ENCODE data around the gene SIGLEC9.

Gene SIGLEC9

GRCh38 chr19:51124729-51125128, at the start of gene SIGLEC9:
SIGLEC9 (plus strand) TSS chr19:51124906; CDS start chr19:51124975, 69 bp downstream.
- no peak for DNase-seq (ENCODE audit: low read depth in 3 of 3)

GRCh38 chr19:51075998-51076397, 48.7 kb upstream of the SIGLEC9 start:
- DNase-seq (ENCODE audit: low read depth in 3 of 3): no peak

- DNase-seq (ENCODE audit: low read depth in 3 of 3): no peak
Measured at GRCh38 chr19:51076631-51077213, 48.0 kb upstream of the SIGLEC9 start.

- no peak for DNase-seq (ENCODE audit: low read depth in 3 of 3)
Measured at GRCh38 chr19:51078104-51078503, 46.6 kb upstream of the SIGLEC9 start.

- no peak for DNase-seq (ENCODE audit: low read depth in 3 of 3)
Measured at GRCh38 chr19:51078731-51079130, 46.0 kb upstream of the SIGLEC9 start.

- no peak for DNase-seq (ENCODE audit: low read depth in 3 of 3)
Measured at GRCh38 chr19:51079481-51080110, 45.1 kb upstream of the SIGLEC9 start.

GRCh38 chr19:51081476-51081875, 43.2 kb upstream of the SIGLEC9 start:
- no peak for DNase-seq (ENCODE audit: low read depth in 3 of 3)

- DNase-seq (ENCODE audit: low read depth in 3 of 3): no peak
Measured at GRCh38 chr19:51082611-51083010, 42.1 kb upstream of the SIGLEC9 start, which contains the start of gene KLK14. KLK14 (minus strand) TSS chr19:51082887; CDS start chr19:51082614, 273 bp downstream.

- no peak for DNase-seq (ENCODE audit: low read depth in 3 of 3)
Measured at GRCh38 chr19:51083181-51083580, 41.5 kb upstream of the SIGLEC9 start.

- no peak for DNase-seq (ENCODE audit: low read depth in 3 of 3)
Measured at GRCh38 chr19:51083783-51084182, 40.9 kb upstream of the SIGLEC9 start.

GRCh38 chr19:51084505-51084904, 40.2 kb upstream of the SIGLEC9 start:
- no peak for DNase-seq (ENCODE audit: low read depth in 3 of 3)

GRCh38 chr19:51086153-51086850, 38.4 kb upstream of the SIGLEC9 start:
- no peak for DNase-seq (ENCODE audit: low read depth in 3 of 3)

- DNase-seq (ENCODE audit: low read depth in 3 of 3): no peak
Measured at GRCh38 chr19:51089786-51090185, 34.9 kb upstream of the SIGLEC9 start.

- DNase-seq (ENCODE audit: low read depth in 3 of 3): no peak
Measured at GRCh38 chr19:51090471-51090870, 34.2 kb upstream of the SIGLEC9 start.

GRCh38 chr19:51091126-51091525, 33.6 kb upstream of the SIGLEC9 start:
- no peak for DNase-seq (ENCODE audit: low read depth in 3 of 3)

- no peak for DNase-seq (ENCODE audit: low read depth in 3 of 3)
Measured at GRCh38 chr19:51091895-51092873, 32.5 kb upstream of the SIGLEC9 start.

GRCh38 chr19:51093101-51093500, 31.6 kb upstream of the SIGLEC9 start:
- no peak for DNase-seq (ENCODE audit: low read depth in 3 of 3)

- DNase-seq (ENCODE audit: low read depth in 3 of 3): no peak
Measured at GRCh38 chr19:51093510-51094345, 31.0 kb upstream of the SIGLEC9 start.

- no peak for DNase-seq (ENCODE audit: low read depth in 3 of 3)
Measured at GRCh38 chr19:51094696-51095279, 29.9 kb upstream of the SIGLEC9 start.

- no peak for DNase-seq (ENCODE audit: low read depth in 3 of 3)
Measured at GRCh38 chr19:51096473-51097165, 28.1 kb upstream of the SIGLEC9 start.
